Activated CD4-positive, alpha-beta T cell treated with anti-CD3 and anti-CD28 coated beads for 48 hours (primary cell): Measurements from ENCODE around the gene BRD3.

Experiments
- DNase-seq: peaks from one replicate; pipeline ENCODE4 v3.0.0-alpha.2; 2020

The BRD3 gene

GRCh38 chr9:134053941-134054761 is 13.7 kb downstream of the BRD3 start:
- no peak for DNase-seq

DNA sequence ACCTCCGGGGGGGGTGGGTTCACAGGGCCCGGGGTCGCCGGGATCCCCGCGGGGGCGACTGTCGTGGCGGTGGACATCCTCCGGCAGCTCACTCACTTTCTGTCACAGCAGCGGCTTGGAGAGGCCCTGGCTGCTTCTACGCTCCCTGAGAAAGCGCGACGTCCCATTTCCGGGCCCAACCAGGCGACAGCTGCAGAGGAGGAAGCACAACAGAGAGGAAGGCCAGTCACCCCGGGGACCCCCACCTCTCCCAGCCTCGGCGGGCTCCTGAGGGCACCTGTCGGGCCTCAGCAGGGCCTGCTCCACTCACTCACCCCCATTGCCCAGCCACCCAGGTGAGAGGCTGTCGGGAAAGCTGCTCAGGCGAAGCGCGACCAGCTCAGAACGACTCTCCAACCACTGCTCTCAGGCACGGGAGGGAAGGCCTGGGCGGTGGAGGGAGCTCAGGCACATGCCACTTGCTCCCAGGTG is 14.4 kb downstream of the BRD3 start:
- no peak for DNase-seq

DNA sequence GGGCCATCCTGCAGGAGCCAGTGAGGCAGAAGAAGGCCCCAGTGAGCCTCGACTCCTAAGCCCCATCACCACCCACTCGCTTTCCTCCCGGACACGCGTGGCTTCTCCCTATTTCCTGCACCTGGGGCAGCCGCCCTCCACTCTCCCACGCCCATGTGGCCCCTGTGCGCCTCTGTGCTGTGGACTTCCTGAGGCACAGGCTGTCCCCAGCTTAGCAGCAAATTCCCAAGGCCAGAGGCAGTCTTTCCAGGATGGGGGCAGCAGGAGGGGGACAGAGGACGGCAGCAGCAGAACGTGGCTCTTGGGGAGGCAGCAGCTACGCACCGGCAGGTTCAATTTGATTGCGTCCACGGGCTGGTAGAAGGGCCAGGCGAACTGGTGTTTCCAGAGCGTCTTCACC is 14.9 kb downstream of the BRD3 start:
- no peak for DNase-seq

GRCh38 chr9:134052491-134052890 is 15.3 kb downstream of the BRD3 start:
- DNase-seq: no peak

GRCh38 chr9:134051319-134051718 is 16.5 kb downstream of the BRD3 start:
- DNase-seq: no peak

DNA sequence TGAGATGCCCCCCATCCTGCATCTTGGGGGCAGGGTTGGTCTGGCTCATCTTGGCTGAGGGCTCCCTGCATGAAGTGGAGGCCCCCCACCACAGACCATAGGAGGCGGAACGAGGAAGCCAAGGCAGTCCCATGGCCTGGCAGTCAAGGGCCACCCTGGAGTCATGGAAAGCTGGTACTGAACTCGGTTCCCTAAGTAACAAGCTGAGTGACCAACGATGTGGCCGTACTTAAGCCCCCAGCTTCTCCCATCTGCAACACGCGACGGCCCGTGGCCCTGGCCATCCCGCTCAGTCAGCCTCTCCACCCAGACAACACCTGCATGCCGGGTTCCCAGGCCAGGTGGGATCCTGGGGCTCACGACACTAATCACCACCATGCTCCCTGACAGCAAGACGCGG is 17.1 kb downstream of the BRD3 start:
- DNase-seq: no peak

DNA sequence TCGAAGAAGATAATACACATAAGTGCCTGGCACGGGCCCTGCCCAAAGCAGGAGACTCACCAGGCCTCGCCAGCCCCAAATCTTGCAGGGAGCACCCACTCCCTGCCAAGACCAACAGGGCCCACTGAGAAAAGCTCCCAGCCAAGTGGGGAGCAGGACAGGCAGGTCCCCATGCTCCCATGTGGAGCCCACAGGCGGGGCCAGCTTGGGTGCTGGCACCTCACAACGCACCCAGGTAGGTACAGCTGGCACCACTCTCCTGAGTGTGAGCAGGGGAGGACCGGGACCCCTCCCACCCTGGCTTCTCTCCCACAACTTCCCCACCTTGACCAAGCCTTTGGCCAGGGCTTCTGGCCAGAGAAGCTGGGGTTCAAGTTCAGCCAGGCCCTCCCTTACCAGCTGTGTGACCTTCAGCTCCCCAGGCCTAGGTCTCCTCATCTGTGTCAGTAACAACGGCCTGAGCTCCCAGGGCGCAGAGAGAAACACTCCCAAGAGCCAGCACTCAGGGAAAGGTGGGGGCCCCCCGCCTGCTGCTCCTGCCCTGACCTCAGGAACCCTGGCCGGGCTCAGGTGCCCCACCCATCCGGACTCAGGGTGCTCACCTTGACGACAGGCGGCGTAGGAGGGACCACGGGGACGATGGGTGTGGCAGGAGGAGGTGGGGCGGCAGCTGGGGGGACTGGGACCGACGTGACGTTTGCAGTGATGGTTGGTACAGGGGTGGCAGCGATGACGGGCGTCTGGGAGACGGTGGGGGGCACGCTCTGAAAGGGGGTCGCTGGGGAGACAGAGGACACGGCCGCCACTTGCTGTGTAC is 17.8 kb downstream of the BRD3 start:
- DNase-seq: no peak

DNA sequence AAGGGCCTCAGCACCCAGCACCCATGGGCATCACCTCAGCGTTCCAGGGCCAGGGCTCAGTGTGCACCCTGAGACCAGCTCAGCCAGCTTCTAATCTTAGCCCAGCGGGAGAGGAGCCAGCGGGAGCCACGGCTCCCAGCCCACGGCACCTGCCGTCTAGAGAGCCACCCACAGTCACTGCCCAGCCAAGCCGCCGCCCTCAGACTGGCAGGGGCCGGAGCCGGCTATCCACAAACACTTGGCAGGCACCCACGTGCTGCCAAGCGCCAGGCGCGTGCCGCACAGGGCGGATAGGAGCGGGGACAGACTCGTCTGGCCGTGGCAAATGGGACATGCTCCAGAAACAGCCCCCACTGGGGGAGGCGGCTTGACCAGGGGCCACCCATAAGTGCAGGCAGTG is 18.6 kb downstream of the BRD3 start:
- DNase-seq: no peak

DNA sequence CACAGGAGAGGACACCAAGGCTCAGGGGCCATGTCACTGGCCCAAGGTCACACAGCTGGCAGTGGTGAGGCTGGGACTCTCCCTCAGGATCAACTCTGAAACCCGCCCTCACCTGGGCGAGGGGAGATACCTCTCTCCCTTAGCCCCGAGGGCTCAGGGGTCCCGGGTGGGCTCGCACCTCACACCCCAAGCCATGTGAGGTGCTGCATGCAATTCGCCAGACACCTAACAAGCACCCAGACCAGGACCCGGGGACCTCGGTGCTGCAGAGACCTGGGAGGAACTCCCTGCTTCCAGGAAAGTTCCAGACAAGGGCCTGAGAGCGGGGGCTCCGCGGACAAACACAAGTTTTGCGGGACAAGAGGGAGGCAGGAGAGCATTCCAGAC is 19.3 kb downstream of the BRD3 start:
- DNase-seq: no peak

DNA sequence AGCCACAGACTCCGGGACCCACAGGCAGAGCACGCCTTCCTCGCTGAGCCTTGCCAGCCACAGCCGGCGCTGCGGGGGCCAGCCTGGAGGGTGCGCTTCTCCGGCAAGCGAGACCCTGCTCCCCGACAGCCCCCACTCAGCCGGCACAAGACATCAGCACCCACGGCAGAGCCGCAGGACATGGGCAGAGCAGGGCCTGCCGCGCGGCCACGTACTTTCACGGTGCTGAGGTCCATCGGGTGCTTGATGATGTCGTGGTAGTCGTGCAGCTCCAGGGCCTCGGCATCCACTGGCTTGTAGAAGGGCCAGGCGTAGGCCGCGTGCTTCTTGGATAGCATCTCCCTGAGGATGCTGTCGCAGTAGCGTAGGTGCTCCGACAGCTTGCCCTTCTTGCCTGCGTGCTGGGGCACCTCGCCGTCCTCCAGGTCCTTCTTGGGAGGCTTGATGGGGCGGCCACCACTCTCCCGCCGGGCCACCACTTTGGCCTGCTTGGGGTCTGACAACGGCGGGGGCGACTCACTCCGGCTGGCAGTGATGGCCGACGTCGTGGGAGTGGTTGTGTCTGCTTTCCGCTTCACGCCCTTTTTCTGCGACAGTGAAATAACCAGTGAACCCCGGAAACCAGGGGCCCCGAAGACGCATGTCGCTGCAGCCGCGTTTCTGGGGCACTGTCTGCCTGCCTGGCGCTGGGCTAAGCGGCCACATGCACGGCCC is 19.8 kb downstream of the BRD3 start:
- DNase-seq: no peak

DNA sequence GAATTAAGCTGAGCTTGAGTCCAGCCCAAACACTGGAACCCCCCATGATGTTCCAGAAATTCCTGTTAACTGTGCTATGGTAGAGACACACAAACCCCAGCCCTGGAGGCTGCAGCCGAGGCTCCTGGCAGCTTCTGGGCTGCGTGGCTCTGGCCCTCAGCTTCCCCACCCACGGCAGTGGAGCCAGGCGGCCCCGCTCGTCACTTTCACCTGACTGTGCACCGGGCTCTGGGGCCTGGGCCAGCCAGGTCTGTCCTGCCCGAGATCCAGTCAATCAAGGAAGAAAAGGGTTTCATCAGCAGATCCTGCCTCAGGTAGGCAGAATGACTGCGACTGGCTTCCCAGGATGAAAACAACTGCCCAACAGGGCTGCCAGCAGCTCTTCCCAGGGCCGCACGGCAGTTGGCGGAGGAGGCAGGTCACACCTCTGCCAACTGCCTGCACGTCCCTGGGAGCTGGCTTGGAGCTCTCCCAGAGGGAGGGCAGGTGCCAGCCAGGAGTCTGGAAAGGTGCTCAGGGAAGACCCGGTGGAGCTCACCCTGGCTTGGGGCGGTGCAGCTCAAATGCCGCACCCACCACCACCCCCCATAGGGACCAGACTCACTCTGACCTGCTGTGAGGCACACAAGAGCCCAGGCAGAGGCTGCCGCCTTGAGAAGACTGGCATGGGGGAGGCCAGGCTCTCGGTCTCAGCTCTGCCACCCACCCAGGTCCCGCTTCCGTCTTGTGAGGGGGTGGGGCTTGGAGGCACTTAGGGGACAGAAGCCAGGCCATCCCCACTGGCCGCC is 20.7 kb downstream of the BRD3 start:
- no peak for DNase-seq

DNA sequence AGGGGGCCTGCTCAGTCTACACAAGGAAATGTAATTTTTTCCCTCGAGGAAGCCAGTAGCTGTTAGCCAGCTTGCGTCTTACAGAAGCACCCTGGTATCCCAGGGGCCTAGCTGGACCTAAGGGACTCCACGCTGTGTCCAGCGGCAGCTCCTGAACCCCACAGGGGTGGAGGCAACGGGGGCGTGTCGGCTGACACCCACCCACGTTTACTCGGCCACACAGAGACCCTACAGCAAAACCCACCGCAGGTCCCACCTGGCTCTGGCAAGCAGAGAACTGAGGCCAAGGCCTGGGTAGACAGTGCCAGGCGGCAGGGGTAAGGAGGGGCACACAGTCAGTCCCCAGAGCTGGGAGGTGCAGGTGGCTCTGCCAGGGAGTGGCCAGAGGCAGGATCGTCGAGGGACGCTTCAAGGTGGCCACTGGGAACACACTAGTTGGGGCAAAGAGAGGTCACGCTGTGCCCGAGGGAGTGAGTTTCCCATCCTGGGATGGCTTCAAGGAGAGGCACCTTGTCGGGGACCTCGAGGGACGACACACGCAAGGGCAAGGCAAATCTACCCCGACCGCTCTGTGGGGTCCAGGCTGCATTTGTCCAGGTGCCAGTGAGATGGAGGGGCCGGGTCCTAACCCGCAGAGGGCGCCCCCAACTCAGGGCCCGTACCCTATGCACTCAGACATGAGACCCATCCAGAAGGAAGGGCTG is 21.8 kb downstream of the BRD3 start:
- DNase-seq: no peak

DNA sequence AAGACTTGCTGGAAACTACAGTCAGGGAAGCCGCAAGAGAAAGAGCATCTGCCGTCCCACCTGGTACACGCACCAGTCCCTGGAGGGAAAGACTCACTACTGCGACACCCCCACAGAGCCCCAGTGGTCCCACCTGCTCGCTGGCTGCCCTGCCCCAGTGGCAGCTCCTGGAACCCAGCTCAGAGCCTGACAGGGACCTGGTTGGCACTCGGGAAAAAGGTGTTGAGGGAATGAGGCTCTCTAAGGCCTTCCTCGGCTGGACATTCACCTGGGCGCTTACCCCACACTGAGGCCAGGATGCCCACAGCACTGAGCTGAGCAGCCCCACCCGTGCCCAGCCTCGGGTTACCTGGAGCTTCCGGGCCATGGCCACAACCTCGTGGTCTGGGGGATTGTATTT is 22.9 kb downstream of the BRD3 start:
- no peak for DNase-seq

- DNase-seq: no peak
These were observed 24.3 kb downstream of the BRD3 start for GRCh38 chr9:134043531-134043988.

DNA sequence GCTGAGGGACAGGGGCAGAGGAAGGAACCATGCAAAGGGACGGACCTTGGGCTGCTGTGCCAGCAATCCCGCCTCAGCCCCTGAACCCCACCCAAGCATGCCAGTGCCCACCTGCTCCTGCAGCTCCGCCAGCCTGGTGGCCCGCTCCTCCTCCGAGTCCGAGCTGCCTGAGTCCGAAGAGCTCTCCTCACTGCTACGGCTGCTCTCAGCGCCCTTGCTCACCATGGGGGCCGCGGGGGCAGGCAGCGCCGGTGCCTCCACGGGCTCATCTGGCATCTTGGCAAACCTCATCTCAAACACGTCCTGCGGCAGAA is 26.2 kb downstream of the BRD3 start:
- DNase-seq: no peak

GRCh38 chr9:134040781-134041648 is 26.8 kb downstream of the BRD3 start:
- no peak for DNase-seq

GRCh38 chr9:134040176-134040565 is 27.7 kb downstream of the BRD3 start:
- no peak for DNase-seq

GRCh38 chr9:134039386-134040175 is 28.2 kb downstream of the BRD3 start:
- DNase-seq: no peak

- no peak for DNase-seq
These were observed 30.2 kb downstream of the BRD3 start for GRCh38 chr9:134037641-134038040.

GRCh38 chr9:134036130-134036529 is 31.7 kb downstream of the BRD3 start:
- DNase-seq: no peak
